Osteoblast (primary cell): ENCODE results near the gene RAB30. TPM values are rescaled to one million over a fixed set of nuclear protein-coding genes. Genes with fewer than 3 reads are reported as not detected.

ENCODE experiments used
- DNase-seq: peaks from one replicate; pipeline ENCODE4 v3.0.0; 2011; ENCODE audit warnings: low spot score, mixed read lengths; ENCODE audit not compliant: insufficient read length; ENCODE audit errors: missing footprints
- H2AFZ ChIP-seq: 2 replicates; pipeline ENCODE4 v1.6.0; 2011; ENCODE audit warnings: mild to moderate bottlenecking, low read length
- H3K27ac ChIP-seq: 2 replicates; pipeline ENCODE4 v1.5.1; 2011; ENCODE audit warnings: mild to moderate bottlenecking, low read depth, low read length, moderate library complexity
- H3K27me3 ChIP-seq: 2 replicates; pipeline ENCODE4 v1.6.0; 2012; ENCODE audit warnings: mild to moderate bottlenecking, control low read depth, inconsistent platforms, low read length, moderate library complexity; ENCODE audit not compliant: insufficient read depth
- H3K36me3 ChIP-seq: 2 replicates; pipeline ENCODE4 v1.5.1; 2011; ENCODE audit warnings: mild to moderate bottlenecking, low read length, control low read depth, moderate library complexity; ENCODE audit not compliant: insufficient read depth
- H3K4me1 ChIP-seq: 2 replicates; pipeline ENCODE4 v1.5.1; 2011; ENCODE audit warnings: mild to moderate bottlenecking, low read length, control low read depth, moderate library complexity; ENCODE audit not compliant: insufficient read depth
- H3K4me2 ChIP-seq: 2 replicates; pipeline ENCODE4 v1.6.0; 2011; ENCODE audit warnings: mild to moderate bottlenecking, low read length; ENCODE audit not compliant: insufficient read depth
- H3K4me3 ChIP-seq: fragments of 200-600 bp; sonication (generic); 3 replicates; pipeline ENCODE4 v1.5.1; 2012; ENCODE audit warnings: mild to moderate bottlenecking, low read length, inconsistent platforms; ENCODE audit not compliant: insufficient read depth
- H3K79me2 ChIP-seq: 2 replicates; pipeline ENCODE4 v1.6.0; 2012; ENCODE audit warnings: mild to moderate bottlenecking, low read length, control low read depth, inconsistent platforms; ENCODE audit not compliant: insufficient read depth
- H3K9me3 ChIP-seq: 2 replicates; pipeline ENCODE4 v1.5.1; 2011; ENCODE audit warnings: low read depth, low read length, control low read depth
- H4K20me1 ChIP-seq: 2 replicates; pipeline ENCODE4 v1.6.0; 2012; ENCODE audit warnings: mild to moderate bottlenecking, low read length, control low read depth; ENCODE audit not compliant: insufficient read depth
- CTCF ChIP-seq: IDR thresholded peaks from 2 replicates; pipeline ENCODE4 v1.5.1; 2011; ENCODE audit warnings: mild to moderate bottlenecking, low read depth, low read length, moderate library complexity; ENCODE audit errors: extremely low read depth
- total RNA-seq: library from RNA; depleted of rRNA; stranded (reverse); fragments of >200 nt; gene quantifications from 2 replicates; pipeline ENCODE4 v1.2.3, GENCODE V29; 2012

Gene RAB30
- total RNA-seq, 1 donor = 21.0 TPM

GRCh38 chr11:83004746-83005556 is 66.7 kb downstream of the RAB30 start:
- DNase-seq = no peak
- Histone ChIP-seq H3K4me3 (no peak overlapping the region), H4K20me1 (peaks cover 34% of the 10 kb centered on the region)

GRCh38 chr11:83002522-83002921 is 69.2 kb downstream of the RAB30 start:
- peaks cover 58% of the 10 kb centered on the region for H3K79me2 ChIP-seq
- no peak for DNase-seq
- peaks cover under 1% of the 10 kb centered on the region for H3K4me1 ChIP-seq
- H3K9me3 ChIP-seq = no peaks in the 10 kb centered on the region
- H3K27ac ChIP-seq = no peak overlapping the region
- no peak for TF ChIP-seq CTCF
- no peak overlapping the region for H3K4me3 ChIP-seq
- no peak overlapping the region for H2AFZ ChIP-seq
- no peaks in the 10 kb centered on the region for H3K27me3 ChIP-seq
- peaks cover 37% of the 10 kb centered on the region for H4K20me1 ChIP-seq
- no peaks in the 10 kb centered on the region for H3K36me3 ChIP-seq
- no peak overlapping the region for H3K4me2 ChIP-seq

More at GRCh38 chr11:83004746-83005556, 66.7 kb downstream of the RAB30 start:
- Histone ChIP-seq H3K9me3 (no peaks in the 10 kb centered on the region), H3K27me3 (no peaks in the 10 kb centered on the region), H3K4me1 (peaks cover 13% of the 10 kb centered on the region), H3K79me2 (peaks cover 60% of the 10 kb centered on the region), H3K27ac (no peak overlapping the region), H2AFZ (no peak overlapping the region), H3K4me2 (no peak overlapping the region), H3K36me3 (no peaks in the 10 kb centered on the region)
- TF ChIP-seq CTCF = no peak

- Histone ChIP-seq H3K36me3 (no peaks in the 10 kb centered on the region), H4K20me1 (peaks cover 42% of the 10 kb centered on the region), H3K79me2 (peaks cover 60% of the 10 kb centered on the region), H3K4me2 (no peak overlapping the region), H3K27ac (no peak overlapping the region), H3K4me3 (no peak overlapping the region), H3K27me3 (no peaks in the 10 kb centered on the region), H3K9me3 (no peaks in the 10 kb centered on the region), H2AFZ (no peak overlapping the region), H3K4me1 (peaks cover 6% of the 10 kb centered on the region)
- DNase-seq = no peak
- no peak for TF ChIP-seq CTCF
These were observed 69.6 kb downstream of the RAB30 start for GRCh38 chr11:83002053-83002452.

GRCh38 chr11:83000381-83000780 is 71.3 kb downstream of the RAB30 start:
- Histone ChIP-seq H3K4me1 (peaks cover 22% of the 10 kb centered on the region), H3K9me3 (no peaks in the 10 kb centered on the region), H3K4me2 (no peak overlapping the region), H2AFZ (no peak overlapping the region), H3K36me3 (no peaks in the 10 kb centered on the region), H4K20me1 (peaks cover 36% of the 10 kb centered on the region), H3K4me3 (no peak overlapping the region), H3K79me2 (peaks cover 52% of the 10 kb centered on the region), H3K27me3 (no peaks in the 10 kb centered on the region), H3K27ac (no peak overlapping the region)
- TF ChIP-seq CTCF = no peak
- no peak for DNase-seq
